ENCODE data around the gene STK17A. TPM values are rescaled to one million over a fixed set of nuclear protein-coding genes. Genes with fewer than 3 reads are reported as not detected.

STK17A gene
- total RNA-seq, 1 donor: 91.1 TPM

DNA sequence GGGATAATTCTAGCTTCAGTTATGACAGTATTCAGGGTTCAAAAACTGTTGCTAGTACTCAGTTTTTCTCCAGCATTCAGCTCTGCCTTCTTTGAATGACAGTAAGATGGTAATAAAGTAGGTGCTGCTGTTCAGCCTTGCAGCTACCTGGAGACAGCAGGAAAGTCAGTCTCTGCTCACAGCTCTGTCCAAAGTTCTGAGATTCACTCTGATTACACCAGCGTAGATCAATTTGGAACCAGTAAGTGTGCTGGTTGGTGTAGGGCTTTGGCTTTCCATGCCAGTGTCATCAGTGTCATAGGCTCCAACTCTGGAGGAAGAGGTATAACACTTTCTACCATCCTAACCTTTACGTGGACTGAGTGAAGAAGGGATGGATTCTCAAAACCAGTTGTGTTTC, 26.2 kb downstream of the STK17A start:
- DNase-seq (ENCODE audit: low read depth): no peak
- TF ChIP-seq, protein P1, sequence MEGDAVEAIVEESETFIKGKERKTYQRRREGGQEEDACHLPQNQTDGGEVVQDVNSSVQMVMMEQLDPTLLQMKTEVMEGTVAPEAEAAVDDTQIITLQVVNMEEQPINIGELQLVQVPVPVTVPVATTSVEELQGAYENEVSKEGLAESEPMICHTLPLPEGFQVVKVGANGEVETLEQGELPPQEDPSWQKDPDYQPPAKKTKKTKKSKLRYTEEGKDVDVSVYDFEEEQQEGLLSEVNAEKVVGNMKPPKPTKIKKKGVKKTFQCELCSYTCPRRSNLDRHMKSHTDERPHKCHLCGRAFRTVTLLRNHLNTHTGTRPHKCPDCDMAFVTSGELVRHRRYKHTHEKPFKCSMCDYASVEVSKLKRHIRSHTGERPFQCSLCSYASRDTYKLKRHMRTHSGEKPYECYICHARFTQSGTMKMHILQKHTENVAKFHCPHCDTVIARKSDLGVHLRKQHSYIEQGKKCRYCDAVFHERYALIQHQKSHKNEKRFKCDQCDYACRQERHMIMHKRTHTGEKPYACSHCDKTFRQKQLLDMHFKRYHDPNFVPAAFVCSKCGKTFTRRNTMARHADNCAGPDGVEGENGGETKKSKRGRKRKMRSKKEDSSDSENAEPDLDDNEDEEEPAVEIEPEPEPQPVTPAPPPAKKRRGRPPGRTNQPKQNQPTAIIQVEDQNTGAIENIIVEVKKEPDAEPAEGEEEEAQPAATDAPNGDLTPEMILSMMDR (IDR thresholded peaks at IDR 0.05; ENCODE audit: insufficient read depth, low read depth, low read length): no peak
- no peak overlapping the region for H3K4me3 ChIP-seq (ENCODE audit: low read depth, low read length)

DNA sequence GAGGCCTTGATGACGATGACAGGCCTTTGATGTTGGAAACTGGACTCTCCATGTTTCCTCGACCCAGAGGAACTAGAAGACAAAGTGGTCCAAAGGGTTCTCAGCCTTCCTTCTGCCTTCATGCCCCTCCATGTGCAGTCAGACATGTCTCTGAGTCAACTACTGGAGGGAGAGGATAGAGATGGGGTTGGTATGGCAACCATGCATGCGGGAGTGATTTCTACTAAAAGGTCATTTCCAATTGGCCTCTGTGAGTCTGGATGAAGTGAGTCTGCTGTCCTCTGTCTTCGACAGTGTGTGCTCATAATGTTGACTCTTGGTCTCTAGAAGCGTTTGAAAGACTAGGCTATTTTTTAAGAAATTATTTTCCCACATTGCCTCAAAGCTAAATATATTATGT, 29.2 kb downstream of the STK17A start:
- TF ChIP-seq, protein P1 (IDR thresholded peaks at IDR 0.05; ENCODE audit: insufficient read depth, low read depth, low read length): no peak
- DNase-seq (ENCODE audit: low read depth): no peak
- no peak overlapping the region for H3K4me3 ChIP-seq (ENCODE audit: low read depth, low read length)

DNA sequence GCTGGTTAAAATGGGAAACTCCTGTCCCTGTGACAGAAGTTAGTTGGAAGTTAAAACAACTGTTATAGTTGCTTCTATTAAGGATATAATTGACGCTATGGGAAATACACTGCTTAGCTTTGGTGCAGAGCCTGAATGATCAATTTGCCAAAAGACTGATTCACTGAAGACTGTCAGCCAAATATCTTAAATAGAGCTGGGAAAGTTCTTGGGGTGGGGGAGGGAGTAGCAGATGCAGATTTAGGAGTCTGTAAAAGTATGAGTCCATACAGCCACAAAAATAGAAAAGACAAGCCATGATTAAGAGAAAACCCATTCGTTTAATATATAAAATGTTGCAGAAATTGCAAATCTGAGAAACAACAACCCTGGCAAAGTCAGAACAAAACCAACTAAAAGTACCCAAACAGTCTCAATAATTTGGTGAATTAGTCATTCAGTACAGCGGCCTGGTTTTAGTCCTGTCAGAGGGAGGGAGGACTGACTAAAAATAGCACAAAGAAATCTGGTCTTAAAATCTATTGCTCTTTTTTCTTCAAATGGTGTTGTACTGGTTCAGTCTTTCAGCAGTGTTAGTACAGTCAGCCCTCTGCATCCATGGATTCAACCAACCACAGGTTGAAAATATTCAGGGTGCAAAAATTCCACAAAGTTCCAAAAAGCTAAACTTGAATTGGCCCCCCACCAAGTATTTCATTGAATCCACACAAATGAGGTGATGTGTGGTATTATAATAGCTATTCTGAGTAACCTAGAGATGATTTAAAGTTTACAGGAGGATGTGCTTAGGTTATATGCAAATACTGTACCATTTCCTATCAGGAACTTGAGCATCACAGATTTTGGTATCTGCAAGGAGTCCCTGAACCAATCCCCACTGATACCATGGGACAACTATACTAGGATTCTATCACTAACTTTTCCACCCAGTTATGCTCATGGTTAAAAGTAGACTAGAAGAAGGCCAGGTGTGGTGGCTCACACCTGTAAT, 30.0 kb downstream of the STK17A start:
- H3K4me3 ChIP-seq (ENCODE audit: low read depth, low read length): no peak overlapping the region
- peak; percentile 48 for DNase-seq (ENCODE audit: low read depth)
- TF ChIP-seq, protein P1 (IDR thresholded peaks at IDR 0.05; ENCODE audit: insufficient read depth, low read depth, low read length): no peak

DNA sequence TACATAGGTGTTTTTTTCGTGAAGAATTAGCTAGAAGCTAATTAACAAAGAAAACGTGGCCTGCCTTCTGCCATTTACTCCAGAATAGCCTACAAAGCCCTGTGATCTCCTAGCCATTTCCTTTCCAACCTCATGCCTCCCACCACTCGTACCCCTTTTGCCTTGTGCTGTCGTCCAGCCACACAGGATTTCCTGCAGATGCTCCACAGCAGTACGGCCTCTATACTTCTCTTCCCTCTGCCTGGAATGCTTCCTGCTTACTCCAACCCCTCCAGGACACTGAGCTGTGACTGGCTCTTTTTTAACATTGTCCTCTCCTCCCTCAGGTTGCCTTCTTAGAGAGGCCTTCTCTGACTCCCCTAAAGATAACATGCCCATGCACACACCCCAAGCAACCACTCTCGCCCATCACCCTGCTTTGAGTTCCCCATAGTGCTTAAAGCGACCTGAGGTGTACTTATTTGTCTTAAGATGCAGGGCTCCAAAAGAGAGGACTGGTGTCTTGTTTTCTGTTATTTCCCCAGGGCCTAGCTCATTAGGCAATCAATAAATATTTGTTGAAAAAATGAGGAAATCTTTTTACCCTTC, 32.7 kb downstream of the STK17A start:
- no peak for DNase-seq (ENCODE audit: low read depth)
- TF ChIP-seq, protein P1 (IDR thresholded peaks at IDR 0.05; ENCODE audit: insufficient read depth, low read depth, low read length): no peak
- H3K4me3 ChIP-seq (ENCODE audit: low read depth, low read length): no peak overlapping the region

DNA sequence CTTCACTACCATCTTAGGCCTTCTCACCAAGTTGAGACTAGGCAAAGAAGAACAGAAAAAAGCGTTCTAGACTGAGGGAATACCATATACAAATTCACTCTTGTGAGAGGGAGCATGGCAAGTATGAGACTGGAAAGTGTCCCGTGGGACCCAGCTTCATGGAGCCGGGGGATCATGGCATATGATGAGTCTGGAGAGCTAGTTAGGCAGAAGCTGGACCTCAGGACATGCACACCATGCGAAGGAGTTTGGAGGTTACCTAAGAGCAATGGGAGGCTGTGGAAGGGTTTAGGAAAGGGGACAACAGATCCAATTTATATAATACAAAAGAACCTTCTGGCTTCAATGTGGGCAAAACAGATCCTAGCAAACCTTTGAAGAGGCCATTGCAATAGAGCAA, 34.1 kb downstream of the STK17A start:
- TF ChIP-seq, protein P1 (IDR thresholded peaks at IDR 0.05; ENCODE audit: insufficient read depth, low read depth, low read length): no peak
- H3K4me3 ChIP-seq (ENCODE audit: low read depth, low read length): no peak overlapping the region
- no peak for DNase-seq (ENCODE audit: low read depth)

DNA sequence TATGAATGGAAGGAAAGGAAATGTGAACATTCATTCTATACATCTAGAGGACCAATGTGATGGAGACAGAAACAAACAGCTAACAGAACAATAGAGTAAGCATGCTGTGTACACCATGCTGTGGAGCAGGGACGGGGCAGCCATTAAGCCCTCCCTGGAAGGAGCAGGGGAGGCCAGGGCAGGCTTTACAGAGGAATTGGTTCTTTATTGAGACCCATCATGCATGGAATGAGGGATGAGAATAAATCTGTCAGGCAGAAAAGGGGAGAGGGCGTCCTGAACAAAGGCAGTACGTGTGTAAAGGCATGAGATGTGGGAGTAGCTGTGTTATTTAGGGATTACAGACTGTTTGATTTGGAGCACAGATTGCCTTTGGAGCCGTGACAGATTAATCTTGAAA, 35.2 kb downstream of the STK17A start:
- no peak overlapping the region for H3K4me3 ChIP-seq (ENCODE audit: low read depth, low read length)
- no peak for DNase-seq (ENCODE audit: low read depth)
- TF ChIP-seq, protein P1 (IDR thresholded peaks at IDR 0.05; ENCODE audit: insufficient read depth, low read depth, low read length): no peak

Measured in fibroblast of villous mesenchyme (primary cell).